NCI-H2196 (cell line): ENCODE measurements around the gene ZSWIM2.
"Not testable (repeated sequence)": the region's sequence is repeated elsewhere in the genome, so short reads cannot be mapped to it uniquely, and the experiment has no call there.

Source experiments
- DNase-seq: peaks from one replicate; lab custom pipeline; 2025; ENCODE audit not compliant: unreplicated experiment; lab: John Stamatoyannopoulos, UW

Gene ZSWIM2

DNA sequence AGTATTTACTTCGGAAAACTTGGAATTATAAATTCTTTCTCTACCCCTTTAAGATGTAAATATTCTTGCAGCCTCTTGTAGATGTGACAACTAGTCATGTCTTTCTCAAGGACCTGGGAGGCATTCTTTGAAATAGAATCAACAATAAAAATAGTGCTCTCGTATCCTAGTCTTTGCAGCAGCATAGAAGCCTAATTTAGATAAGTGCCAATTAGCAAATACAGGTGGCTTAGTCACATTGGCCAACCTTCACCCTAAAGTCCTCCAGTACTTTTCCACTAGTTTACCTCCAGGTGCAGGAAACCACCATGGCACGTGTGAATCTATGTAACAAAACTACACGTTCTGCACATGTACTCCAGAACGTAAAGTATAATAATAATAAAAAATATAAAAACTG lies 3.5 kb upstream of the ZSWIM2 start:
- DNase-seq = no peak

DNA sequence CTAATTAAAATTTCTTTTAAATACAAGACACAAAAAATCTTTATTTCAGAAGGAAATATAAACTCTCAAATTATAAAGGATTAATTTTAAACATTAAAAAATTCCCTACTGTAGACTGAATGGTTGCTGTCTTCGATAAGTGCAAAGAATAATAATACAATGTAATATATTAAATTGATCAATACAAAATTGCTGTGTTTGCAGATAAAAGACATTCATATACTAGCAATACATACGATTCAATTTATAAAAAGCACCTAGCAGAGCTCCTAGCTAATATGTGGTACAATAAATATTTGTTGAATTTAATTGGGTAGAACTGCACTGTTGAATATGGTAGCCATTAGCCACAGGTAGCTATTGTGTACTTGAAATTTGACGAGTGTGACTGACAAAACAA lies 6.6 kb downstream of the ZSWIM2 start:
- no peak for DNase-seq

DNA sequence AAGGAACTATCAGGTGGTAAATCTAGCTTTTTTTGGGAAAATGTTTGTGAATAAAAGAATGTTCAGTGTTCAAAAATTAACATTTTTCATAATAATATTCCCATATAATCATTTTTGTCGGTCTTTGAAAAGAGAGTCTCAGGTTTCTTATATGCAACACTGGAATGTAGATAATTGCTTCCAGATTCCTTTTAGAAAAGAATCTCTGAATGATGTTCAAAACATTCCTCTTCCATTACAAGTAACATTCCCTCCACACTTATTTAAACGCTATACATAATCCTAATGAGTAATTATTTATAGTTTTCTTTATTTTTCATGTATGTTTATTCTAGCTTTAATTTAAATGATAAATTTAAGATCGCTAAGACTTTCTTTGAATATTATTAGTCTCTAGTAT lies 7.0 kb downstream of the ZSWIM2 start:
- DNase-seq = no peak

DNA sequence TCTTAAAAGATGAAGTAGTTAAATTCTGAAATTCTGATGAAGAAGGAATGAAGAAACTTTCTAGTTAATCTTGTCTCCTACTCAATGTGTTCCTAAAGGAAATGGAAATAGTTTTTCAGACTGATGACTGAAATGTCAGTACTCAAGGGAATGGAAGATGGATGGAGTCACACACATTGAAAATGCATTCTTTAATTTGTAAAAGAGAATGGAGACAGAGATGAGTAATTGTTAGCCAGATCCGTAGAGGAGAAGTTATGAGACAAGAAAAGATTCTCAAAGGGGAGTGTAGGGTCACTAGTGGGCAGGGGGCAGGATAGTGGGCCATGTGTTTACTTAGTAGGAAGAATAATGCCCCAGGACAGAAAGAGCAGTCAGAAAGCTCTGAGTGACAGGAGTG lies 13.3 kb downstream of the ZSWIM2 start:
- DNase-seq = no peak

DNA sequence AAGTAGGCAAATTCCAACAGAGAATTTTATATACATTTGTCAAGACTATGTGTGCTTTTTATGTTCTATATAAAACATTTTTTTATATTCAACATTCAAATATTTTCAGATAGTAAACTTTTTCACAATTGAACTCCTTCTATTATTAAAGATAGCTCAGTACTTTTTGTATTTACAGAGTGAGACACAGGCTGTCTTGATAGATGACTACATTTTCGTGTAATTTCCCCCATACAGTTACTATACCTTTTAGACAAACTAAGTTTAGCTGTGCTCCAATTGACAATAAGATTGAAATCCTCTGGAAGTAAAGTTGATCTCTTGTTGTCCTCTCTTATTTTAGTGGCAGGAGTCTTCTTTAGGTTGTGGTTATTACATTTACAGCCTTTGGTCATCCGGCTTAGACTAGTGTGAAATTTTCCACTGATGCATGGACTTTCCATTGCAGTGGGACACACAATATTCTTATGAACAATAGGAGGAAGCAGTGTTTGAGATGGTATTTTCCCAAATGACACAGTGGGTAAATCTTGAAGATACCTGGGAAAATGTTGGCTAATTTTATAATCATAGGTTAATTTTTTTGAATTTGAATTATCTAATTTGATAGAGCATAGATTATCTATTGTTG lies 21.0 kb downstream of the ZSWIM2 start:
- DNase-seq = no peak

DNA sequence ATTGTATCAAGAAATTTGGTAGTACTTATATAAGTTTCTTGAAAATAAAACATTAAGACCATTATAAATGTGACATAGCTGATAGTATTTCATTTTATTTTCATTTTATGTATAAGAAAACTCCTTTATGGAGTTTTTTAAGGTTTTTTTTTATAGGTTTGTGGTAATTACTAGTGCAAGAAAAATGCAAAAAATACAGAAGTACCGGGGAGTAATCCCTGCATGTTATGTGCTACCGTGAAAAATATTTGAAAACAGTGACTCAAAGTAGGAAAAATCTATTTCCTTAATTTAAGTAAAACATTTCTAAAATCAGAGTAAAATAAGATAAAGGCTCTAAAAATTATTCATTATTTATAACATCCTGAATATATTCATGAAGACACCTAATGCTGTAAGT lies 21.6 kb downstream of the ZSWIM2 start:
- DNase-seq = no peak

DNA sequence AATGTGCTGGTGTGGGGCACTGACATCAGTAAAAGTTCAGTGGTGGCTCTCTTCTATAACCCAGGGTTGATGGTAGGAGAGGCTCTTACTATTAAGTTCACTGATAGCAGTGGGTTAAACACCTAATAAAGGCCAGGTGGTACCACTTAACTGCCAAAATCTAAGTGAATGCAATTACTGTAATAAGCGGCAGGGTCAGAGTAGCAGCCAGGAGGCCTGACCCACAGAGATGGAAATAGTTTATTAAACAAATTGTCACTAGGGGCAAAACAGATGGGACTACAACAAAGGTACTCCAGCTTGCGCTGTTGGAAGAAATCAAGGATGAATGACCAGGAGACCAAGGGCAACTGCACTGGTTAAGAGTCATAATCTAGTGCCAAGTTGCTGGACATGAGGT lies 26.6 kb downstream of the ZSWIM2 start:
- no peak for DNase-seq

DNA sequence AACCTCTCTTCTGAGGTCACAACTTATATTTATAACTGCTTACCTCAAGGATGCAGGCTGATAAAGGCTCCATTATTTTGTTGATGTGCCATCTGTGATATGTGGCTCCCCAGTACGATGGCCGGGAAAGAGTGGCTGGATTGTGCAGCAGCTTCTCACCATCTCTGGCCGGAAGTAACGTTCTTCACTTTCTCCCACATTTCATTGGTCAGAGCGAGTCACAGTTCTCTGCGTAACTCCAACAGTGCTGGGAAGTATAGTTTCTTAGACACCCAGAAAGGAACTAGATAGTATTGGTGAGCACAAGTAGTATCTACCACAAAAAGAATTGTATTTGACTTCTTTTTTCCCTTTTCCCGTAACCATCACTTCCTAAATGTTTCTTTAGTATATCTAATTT lies 28.7 kb downstream of the ZSWIM2 start:
- no peak for DNase-seq

DNA sequence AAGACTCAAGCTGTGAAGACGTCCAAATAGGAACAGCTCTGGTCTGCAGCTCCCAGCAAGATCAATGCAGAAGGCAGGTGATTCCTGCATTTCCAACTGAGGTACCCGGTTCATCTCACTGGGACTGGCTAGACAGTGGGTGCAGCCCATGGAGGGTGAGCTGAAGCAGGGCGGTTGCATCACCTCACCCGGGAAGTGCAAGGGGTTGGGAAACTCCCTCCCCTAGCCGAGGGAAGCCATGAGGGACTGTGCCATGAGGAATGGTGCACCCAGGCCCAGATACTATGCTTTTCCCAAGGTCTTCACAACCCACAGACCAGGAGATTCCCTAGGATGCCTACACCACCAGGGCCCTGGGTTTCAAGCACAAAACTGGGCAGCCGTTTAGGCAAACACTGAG lies 37.2 kb downstream of the ZSWIM2 start:
- DNase-seq = not testable (repeated sequence)

DNA sequence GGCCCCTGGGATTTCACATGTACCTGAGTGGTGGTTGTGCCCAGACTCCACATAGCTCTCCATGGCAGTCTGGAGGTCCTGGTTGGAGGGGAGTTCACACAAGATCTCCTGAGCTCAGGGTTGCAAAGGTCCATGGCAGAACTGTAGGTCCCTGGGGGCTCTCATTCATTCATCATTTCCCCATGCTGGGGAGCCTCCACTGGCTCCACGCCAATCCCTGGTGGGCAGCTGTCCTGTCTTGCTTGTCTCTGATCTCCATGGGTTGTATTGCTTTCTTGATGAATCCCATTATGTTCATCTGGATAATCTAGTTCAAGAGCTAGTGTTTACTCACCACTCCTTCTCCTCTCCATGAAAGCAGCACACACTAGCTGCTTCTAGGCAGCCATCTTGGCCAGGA lies 42.4 kb downstream of the ZSWIM2 start:
- DNase-seq = no peak

DNA sequence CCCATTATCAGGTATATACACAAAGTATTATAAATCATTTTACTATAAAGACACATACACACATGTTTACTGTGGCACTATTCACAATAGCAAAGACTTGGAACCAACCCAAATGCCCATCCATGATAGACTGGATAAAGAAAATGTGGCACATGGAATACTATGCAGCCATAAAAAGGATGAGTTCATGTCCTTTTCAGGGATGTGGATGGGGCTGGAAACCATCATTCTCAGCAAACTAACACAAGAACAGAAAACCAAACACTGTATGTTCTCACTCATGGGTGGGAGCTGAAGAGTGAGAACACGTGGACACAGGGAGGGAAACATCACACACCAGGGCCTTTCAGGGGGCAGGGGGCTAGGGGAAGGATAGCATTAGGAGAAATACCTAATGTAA lies 50.4 kb downstream of the ZSWIM2 start:
- not testable (repeated sequence) for DNase-seq

DNA sequence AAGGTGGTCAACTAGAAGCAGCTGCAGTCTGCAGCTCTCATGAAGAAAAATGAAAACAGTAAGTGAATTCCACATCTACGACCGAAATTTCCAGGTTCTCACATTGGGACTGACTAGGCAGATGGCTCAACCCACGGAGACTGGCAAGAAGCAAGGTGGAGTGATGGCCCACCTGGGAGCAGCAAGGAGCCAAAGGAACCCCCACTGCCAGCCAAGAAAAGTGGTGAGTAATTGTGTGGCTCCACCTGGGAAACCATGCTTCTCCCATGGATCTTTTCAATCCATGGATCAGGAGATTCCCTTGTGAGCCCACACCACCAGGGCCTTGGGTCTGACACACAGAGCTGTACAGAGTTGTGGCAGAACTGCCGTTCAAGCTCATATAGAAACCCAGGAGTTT lies 64.0 kb downstream of the ZSWIM2 start:
- DNase-seq = no peak

DNA sequence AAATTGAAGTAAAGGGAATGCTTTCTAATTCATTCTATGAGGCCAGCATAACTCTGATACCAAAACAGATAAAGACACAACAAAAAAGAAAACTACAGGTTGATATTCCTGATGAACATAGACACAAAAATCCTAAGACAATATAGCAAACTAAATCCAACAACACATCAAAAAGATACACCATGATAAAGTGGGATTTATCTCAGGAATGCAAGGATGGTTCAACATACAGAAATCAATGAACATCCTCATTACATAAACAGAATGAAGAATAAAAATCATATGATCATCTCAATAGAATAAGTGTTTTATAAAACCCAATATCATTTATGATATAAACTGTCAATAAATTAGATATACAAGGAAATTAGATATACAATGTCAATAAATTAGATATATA lies 65.7 kb downstream of the ZSWIM2 start:
- no peak for DNase-seq

DNA sequence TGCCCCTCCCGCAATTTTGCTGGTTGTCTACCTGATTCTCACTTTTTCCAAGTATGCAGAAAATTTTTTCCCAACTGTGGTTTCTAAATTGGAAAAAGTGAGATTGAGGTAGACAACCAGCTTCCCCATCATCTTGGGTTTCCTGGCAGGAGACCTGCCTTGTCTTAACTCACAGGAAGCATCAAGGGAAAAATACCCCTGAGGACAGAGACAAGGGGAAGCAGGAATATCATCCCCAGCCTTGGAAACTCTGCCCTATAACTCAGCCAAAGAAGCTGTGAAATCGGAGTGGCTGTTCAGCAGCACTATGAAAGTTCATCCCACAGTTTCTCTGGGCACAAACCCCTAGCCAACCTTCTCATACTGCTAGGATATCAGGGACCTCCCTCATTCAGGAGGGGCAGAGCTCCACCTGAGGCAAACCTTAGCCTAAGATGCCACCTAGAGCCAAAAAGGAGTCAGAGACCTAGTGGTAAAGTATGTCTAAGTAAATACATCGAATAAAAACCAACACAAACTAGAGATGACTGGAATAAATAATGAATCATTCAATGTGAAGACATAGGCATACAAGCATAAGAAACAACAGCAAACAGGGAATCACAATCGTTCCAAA lies 68.2 kb downstream of the ZSWIM2 start:
- DNase-seq = no peak
